Inflammatory macrophage treated with lipopolysaccharide for 4 hours (primary cell): Measurements from ENCODE around the gene SLC66A2.

Experiments used
- DNase-seq: peaks from one replicate; pipeline ENCODE4 v3.0.0-alpha.2; 2020

The SLC66A2 gene

GRCh38 chr18:79951545-79952455 is at the start of gene SLC66A2:
Gene SLC66A2 (minus strand): TSS chr18:79951653. CDS start chr18:79950926, 727 bp downstream.
- DNase-seq: peak; percentile 92

DNA sequence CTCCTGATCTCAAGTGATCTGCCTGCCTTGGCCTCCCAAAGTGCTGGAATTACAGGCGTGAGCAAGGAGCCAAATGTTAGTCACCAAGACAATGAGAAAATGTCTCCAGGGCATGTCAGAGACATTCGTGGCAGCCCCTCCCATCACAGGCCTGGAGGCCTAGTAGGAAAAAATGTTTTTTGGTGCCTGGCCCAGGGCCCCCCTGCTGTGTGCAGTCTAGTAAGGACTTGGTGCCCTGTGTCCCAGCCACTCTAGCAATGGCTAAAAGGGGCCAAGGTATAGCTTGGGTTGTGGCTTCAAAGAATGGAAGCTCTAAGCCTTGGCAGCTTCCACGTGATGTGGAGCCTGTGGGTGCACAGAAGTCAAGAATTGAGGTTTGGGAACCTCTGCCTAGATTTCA is 49.4 kb upstream of the SLC66A2 start:
- no peak for DNase-seq

DNA sequence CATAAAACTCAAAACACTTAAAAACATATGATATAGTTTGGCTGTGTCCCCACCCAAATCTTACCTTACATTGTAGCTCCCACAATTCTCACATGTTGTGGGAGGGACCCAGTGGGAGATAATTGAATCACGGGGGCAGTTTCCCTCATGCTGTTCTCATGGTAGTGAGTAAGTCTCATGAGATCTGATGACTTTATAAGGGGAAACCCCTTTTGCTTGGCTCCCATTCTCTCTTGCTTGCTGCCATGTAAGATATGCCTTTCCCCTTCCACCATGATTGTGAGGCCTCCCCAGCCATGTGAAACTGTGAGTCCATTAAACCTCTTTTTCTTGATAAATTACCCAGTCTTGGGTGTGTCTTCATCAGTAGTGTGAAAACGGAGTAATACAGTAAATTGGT is 48.2 kb upstream of the SLC66A2 start:
- DNase-seq: peak; percentile 27

DNA sequence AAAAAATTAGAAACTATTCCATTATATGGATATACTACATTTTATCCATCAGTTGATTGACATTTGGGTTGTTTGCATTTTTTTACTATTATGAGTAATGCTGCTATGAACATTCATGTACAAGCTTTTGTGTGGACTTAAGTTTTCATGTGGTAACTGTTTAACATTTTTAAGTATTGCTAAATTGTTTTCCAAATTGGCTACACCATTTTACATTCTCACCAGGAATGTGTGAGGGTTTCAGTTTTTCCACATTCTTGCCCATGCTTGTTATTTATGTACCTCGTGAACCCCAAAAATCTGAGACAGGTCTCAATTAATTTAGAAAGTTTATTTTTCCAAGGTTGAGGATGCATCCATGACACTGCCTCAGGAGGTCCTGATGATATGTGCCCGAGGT is 40.0 kb upstream of the SLC66A2 start:
- DNase-seq: no peak

DNA sequence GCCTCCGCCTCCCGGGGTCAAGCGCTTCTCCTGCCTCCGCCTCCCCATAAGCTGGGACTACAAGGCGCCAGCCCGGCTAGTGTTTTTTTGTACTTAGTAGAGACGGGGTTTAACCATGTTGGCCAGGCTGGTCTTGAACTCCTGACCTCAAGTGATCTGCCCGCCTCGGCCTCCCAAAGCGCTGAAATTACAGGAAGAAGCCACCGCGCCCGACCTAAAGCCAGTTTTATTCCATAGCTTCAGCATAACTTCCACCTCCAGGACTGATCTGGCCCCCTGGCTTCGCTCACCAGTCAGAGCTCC is 37.7 kb upstream of the SLC66A2 start:
- no peak for DNase-seq

- DNase-seq: peak; percentile 88
Measured at GRCh38 chr18:79988451-79989194, 37.2 kb upstream of the SLC66A2 start, which contains the start of gene TXNL4A. Gene TXNL4A (minus strand): TSS chr18:79988563. CDS start chr18:79988392, 171 bp downstream.

DNA sequence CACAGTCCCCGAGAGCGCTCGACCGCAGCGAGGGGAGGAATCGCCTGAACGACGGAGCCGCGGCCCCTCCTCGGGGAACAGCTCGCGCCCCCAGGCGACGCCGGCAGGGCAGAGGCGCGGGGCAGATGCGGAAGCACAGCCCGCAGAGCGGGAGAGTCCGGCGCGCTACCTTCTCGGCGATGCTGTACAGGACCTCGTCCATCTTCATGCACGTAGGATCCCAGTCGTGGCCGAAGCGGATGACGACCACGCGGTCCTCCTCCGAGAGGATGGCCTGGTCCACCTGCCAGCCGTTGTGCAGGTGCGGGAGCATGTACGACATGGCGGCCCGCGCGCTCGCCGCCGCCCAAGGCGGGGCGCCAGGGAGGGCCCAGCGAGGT is 36.6 kb upstream of the SLC66A2 start:
- DNase-seq: peak; percentile 61

DNA sequence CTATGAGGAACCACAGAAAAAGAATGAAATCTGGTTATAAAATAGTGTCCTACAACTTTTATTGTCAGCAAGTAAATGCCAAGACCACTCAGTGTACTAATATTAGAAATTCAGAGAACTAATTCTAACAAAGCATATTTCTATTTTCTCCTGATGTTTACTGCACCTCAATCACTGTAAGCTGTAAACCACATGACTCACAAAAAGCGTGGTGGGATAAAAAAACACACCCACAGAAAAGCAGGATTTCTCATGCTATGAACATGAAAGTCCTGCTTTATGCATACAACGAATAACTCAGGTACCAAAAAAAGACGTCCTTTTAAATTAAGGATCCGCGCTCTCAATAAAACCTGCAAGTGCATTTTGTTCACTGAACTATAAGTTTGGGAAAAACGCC is 36.1 kb upstream of the SLC66A2 start:
- DNase-seq: peak; percentile 25

- DNase-seq: no peak
Measured at GRCh38 chr18:79986726-79987125, 35.3 kb upstream of the SLC66A2 start.

- no peak for DNase-seq
Measured at GRCh38 chr18:79985172-79985571, 33.7 kb upstream of the SLC66A2 start.

- DNase-seq: no peak
Measured at GRCh38 chr18:79983793-79984192, 32.3 kb upstream of the SLC66A2 start.

GRCh38 chr18:79983253-79983652 is 31.8 kb upstream of the SLC66A2 start:
- DNase-seq: no peak

- DNase-seq: peak; percentile 69
Measured at GRCh38 chr18:79982736-79983135, 31.3 kb upstream of the SLC66A2 start.

DNA sequence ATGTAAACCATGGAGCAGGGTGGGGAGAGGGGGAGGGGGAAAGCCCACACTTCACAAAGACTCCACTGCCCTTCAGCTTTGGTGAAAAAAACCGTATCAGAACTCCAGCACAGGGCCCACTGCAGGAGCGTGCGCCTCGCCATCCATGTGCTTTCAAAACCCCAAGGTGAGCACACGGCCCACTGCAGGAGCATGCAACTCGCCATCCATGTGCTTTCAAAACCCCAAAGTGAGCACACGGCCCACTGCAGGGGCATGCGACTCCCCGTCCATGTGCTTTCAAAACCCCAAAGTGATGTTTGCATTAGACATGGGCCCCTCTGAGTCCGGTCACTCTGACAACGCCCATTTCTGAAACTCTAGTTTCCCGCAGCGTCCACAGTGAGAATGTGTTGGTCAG is 29.1 kb upstream of the SLC66A2 start:
- no peak for DNase-seq

DNA sequence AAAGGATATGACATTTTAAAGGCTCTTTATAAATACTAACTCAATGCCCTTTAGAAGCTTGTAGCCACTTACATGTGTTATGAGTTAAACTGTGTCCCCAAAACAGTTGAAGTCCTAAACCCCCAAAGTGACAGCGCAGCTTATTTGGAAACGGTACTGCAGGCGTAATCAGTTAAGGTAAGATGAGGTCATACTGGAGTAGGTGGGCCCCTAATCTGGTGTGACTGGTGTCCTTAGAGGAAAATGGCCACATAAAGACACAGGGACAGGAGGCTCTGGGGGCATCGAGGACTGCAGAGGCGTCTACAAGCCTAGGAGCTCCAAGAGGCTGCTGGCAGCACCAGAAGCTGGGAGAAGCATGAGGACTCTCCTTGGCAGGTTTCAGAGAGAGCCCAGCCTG is 28.4 kb upstream of the SLC66A2 start:
- no peak for DNase-seq

DNA sequence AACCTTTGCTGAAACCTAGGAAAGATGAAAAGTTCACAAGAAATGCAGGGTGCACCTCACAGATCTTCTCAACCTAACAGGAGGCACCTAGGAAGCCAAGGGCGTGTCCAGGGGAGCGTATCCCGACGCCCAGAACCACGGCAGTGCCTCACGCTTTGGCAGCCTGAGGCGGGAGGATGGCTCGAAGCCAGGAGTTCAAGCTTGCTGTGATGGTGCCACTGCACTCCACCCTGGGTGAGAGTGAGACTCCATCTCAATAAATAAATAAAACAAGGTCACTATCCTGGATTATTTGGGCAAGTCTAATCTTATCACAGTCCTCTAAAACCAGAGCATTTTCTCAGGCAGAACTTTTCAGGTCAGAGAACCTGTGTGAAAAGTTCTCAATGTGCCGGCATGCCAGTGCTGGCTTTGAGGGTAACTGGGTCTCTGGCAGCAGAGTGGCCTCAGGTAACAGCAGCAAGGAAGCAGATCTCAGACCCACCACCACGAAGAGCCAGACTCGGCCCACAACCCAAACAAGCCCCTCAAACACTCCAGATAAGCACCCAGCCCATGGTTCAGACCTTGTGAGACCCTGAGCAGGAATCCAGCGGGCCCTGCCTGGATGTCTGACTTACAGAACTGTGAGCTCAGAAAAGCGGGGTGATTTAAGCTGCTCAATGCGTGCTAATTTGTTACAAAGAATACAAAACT is 24.7 kb upstream of the SLC66A2 start:
- no peak for DNase-seq

- no peak for DNase-seq
Measured at GRCh38 chr18:79975043-79975442, 23.6 kb upstream of the SLC66A2 start.

DNA sequence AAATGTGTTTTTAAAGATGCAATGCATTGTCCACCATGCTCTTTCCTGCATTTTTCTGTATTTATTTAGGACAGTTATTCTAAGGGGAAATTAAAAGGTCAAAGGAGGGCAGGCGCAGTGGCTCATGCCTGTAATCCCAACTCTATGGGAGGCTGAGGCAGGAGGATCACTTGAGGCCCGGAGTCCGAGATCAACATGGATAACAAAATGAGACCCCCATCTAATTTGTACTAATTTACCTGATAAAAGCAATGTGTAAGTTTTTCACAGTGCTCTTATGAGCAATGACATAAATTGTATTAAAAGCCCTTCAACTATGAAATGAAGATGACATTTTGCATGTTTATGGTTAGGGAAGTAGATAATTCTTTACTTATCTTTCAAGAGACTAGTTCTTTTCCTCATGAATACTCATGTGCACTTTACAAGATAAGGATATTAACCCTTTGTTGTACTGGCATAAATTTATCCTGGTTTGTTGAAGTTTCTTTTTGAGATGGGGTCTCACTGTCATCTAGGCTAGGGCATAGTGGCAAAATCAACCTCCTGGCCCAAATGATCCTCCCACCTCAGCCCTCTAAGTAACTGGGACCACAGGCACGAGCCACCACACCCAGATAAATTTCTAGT is 22.7 kb upstream of the SLC66A2 start:
- DNase-seq: no peak

DNA sequence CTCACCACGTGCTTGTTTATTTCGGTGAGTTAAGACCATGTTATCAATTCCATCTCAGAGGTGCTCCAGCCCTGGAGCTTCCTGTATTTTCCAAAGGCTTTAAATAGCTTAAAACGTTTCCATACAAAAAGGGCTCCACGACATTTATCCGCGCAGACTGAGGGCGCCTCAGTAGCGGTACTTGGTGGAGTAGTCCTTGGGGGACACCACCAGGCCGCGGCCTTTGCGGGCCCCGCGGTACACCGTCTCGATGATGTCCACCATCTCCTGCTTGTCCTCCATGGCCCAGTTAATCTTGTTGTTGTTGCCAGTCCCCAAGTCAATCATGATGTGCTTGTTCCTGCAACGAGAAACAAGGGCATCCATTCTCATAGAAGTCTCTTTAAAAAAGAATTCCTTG is 22.1 kb upstream of the SLC66A2 start:
- DNase-seq: no peak

DNA sequence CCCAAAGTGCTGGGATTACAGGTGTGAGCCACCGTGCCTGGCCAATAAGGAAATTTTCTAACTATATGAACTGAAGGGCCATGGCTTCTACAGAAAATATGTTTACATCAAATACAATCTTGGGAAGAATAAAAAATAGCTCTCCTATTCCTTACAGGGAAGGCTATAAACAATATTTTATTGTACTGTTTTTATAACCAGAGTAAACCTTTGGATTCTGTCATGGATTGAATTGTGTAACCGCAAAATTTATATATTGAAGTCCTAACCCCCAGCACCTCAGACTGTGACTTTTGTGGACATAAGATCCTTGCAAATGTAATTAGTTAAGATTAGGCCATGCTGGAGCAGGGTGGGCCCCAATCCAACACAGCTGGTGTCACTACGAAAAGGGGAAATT is 21.3 kb upstream of the SLC66A2 start:
- DNase-seq: no peak

DNA sequence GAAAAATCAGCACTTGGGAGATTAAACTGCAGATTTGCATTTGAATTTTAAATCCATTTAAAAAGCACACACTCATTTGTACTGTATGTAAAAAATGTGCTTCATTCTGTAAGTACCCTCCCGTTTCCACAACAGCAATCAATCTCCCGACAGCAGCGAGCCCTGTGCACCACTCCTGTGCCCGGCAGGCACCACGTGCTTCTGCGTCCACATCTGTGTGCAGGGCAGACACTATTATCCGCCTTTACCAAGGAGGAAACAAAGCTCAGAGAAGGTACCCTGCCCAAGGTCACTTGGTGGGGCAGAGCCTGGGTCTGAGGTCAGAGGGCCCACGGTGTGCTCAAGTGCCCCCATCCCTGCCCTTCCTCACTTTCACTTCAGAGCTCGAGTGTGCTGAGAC is 20.5 kb upstream of the SLC66A2 start:
- no peak for DNase-seq

- no peak for DNase-seq
Measured at GRCh38 chr18:79971211-79971952, 19.9 kb upstream of the SLC66A2 start.
